ENCODE data around the gene KCNAB1.

Gene KCNAB1

GRCh38 chr3:156215751-156216150 is 95.4 kb downstream of the KCNAB1 start:
- Histone ChIP-seq H3K4me3 (ENCODE audit: low read depth, low read length, poor library complexity, severe bottlenecking) (no peak overlapping the region), H3K4me2 (ENCODE audit: low read length) (no peak overlapping the region), H3F3A (ENCODE audit: insufficient read depth, low read length) (no peaks in the 10 kb centered on the region), H3K79me2 (ENCODE audit: insufficient read depth, low read length) (no peaks in the 10 kb centered on the region), H3K9me3 (ENCODE audit: low read length) (no peaks in the 10 kb centered on the region), H3K9ac (ENCODE audit: low read length) (no peak overlapping the region), H2AFZ (ENCODE audit: low read length) (no peak overlapping the region), H3K27ac (ENCODE audit: low read depth, low read length, poor library complexity, severe bottlenecking) (no peak overlapping the region), H3K36me3 (ENCODE audit: insufficient read depth, low read length) (no peaks in the 10 kb centered on the region), H3K27me3 (ENCODE audit: insufficient read depth, low read length) (no peaks in the 10 kb centered on the region), H3K9me2 (ENCODE audit: low read depth, low read length) (no peaks in the 10 kb centered on the region), H3K4me1 (ENCODE audit: insufficient read depth, low read length, severe bottlenecking) (no peaks in the 10 kb centered on the region), H4K20me1 (ENCODE audit: insufficient read depth, low read length) (no peaks in the 10 kb centered on the region)
- TF ChIP-seq EZH2 (IDR thresholded peaks at IDR 0.05; ENCODE audit: borderline replicate concordance, low read length) (no peak), CTCF (IDR thresholded peaks at IDR 0.05; ENCODE audit: low read length) (no peak)

GRCh38 chr3:156216216-156216615 is 95.8 kb downstream of the KCNAB1 start:
- Histone ChIP-seq H3K9me2 (ENCODE audit: low read depth, low read length) (no peaks in the 10 kb centered on the region), H3K4me3 (ENCODE audit: low read depth, low read length, poor library complexity, severe bottlenecking) (no peak overlapping the region), H3K9me3 (ENCODE audit: low read length) (no peaks in the 10 kb centered on the region), H2AFZ (ENCODE audit: low read length) (no peak overlapping the region), H3K9ac (ENCODE audit: low read length) (no peak overlapping the region), H3K27ac (ENCODE audit: low read depth, low read length, poor library complexity, severe bottlenecking) (no peak overlapping the region), H3K36me3 (ENCODE audit: insufficient read depth, low read length) (no peaks in the 10 kb centered on the region), H4K20me1 (ENCODE audit: insufficient read depth, low read length) (no peaks in the 10 kb centered on the region), H3F3A (ENCODE audit: insufficient read depth, low read length) (no peaks in the 10 kb centered on the region), H3K79me2 (ENCODE audit: insufficient read depth, low read length) (no peaks in the 10 kb centered on the region), H3K4me1 (ENCODE audit: insufficient read depth, low read length, severe bottlenecking) (no peaks in the 10 kb centered on the region), H3K4me2 (ENCODE audit: low read length) (no peak overlapping the region), H3K27me3 (ENCODE audit: insufficient read depth, low read length) (no peaks in the 10 kb centered on the region)
- no peak for TF ChIP-seq EZH2 (IDR thresholded peaks at IDR 0.05; ENCODE audit: borderline replicate concordance, low read length)
- no peak for TF ChIP-seq CTCF (IDR thresholded peaks at IDR 0.05; ENCODE audit: low read length)

- H4K20me1 ChIP-seq (ENCODE audit: insufficient read depth, low read length): no peaks in the 10 kb centered on the region
- TF ChIP-seq CTCF (IDR thresholded peaks at IDR 0.05; ENCODE audit: low read length): no peak
- no peak for TF ChIP-seq EZH2 (IDR thresholded peaks at IDR 0.05; ENCODE audit: borderline replicate concordance, low read length)
- H3K27me3 ChIP-seq (ENCODE audit: insufficient read depth, low read length): no peaks in the 10 kb centered on the region
- H3K36me3 ChIP-seq (ENCODE audit: insufficient read depth, low read length): no peaks in the 10 kb centered on the region
- no peak overlapping the region for H3K9ac ChIP-seq (ENCODE audit: low read length)
- H3K79me2 ChIP-seq (ENCODE audit: insufficient read depth, low read length): no peaks in the 10 kb centered on the region
- no peaks in the 10 kb centered on the region for H3K9me2 ChIP-seq (ENCODE audit: low read depth, low read length)
- H3K4me2 ChIP-seq (ENCODE audit: low read length): no peak overlapping the region
- no peak overlapping the region for H3K4me3 ChIP-seq (ENCODE audit: low read depth, low read length, poor library complexity, severe bottlenecking)
- H3K27ac ChIP-seq (ENCODE audit: low read depth, low read length, poor library complexity, severe bottlenecking): no peak overlapping the region
- no peak overlapping the region for H2AFZ ChIP-seq (ENCODE audit: low read length)
- H3F3A ChIP-seq (ENCODE audit: insufficient read depth, low read length): no peaks in the 10 kb centered on the region
- no peaks in the 10 kb centered on the region for H3K9me3 ChIP-seq (ENCODE audit: low read length)
- H3K4me1 ChIP-seq (ENCODE audit: insufficient read depth, low read length, severe bottlenecking): no peaks in the 10 kb centered on the region
These were observed 96.5 kb downstream of the KCNAB1 start for GRCh38 chr3:156216852-156217251.
